ENCODE measurements around the gene C11orf68. TPM values are rescaled to one million over a fixed set of nuclear protein-coding genes. Genes with fewer than 3 reads are reported as not detected.
"Not testable (repeated sequence)": the region's sequence is repeated elsewhere in the genome, so short reads cannot be mapped to it uniquely, and the experiment has no call there.

Gene C11orf68
- total and polyA plus RNA-seq, 2 experiments from 2014 or later: 16.8 to 23.2 TPM

GRCh38 chr11:65892137-65892540, 26.7 kb downstream of the C11orf68 start:
- peaks cover 25% of the 10 kb centered on the region for H3K27me3 ChIP-seq (ENCODE audit: insufficient read depth)
- peak overlapping the region; percentile 89 for H3K4me2 ChIP-seq
- peaks cover 35% of the 10 kb centered on the region for H3K27me3 Mint-ChIP-seq (ENCODE audit: insufficient read depth, low read depth, poor library complexity)
- H4K20me1 ChIP-seq (replicated peaks; ENCODE audit: insufficient read depth): peaks cover 12% of the 10 kb centered on the region
- H3K79me2 ChIP-seq (replicated peaks; ENCODE audit: insufficient read depth); H3K9me2 ChIP-seq (ENCODE audit: insufficient read depth); H3K27ac Mint-ChIP-seq; H3K9me3 Mint-ChIP-seq; H3K27ac ChIP-seq (ENCODE audit: low read depth); H3K36me3 ChIP-seq (ENCODE audit: insufficient read depth); H2AFZ ChIP-seq; DNase-seq (ENCODE audit: low spot score); ATAC-seq: not testable (repeated sequence)
- H3K4me3 ChIP-seq: peak overlapping the region; percentile 93
- H3K36me3 Mint-ChIP-seq (ENCODE audit: low read depth): peaks cover 12% of the 10 kb centered on the region
- H3K4me1 ChIP-seq (ENCODE audit: insufficient read depth): peaks cover 29% of the 10 kb centered on the region
- peaks cover 33% of the 10 kb centered on the region for H3K4me1 Mint-ChIP-seq
- peak overlapping the region; percentile 81 for H3K4me3 Mint-ChIP-seq
- peaks cover 32% of the 10 kb centered on the region for H3F3A ChIP-seq (replicated peaks; ENCODE audit: low read depth)

DNA sequence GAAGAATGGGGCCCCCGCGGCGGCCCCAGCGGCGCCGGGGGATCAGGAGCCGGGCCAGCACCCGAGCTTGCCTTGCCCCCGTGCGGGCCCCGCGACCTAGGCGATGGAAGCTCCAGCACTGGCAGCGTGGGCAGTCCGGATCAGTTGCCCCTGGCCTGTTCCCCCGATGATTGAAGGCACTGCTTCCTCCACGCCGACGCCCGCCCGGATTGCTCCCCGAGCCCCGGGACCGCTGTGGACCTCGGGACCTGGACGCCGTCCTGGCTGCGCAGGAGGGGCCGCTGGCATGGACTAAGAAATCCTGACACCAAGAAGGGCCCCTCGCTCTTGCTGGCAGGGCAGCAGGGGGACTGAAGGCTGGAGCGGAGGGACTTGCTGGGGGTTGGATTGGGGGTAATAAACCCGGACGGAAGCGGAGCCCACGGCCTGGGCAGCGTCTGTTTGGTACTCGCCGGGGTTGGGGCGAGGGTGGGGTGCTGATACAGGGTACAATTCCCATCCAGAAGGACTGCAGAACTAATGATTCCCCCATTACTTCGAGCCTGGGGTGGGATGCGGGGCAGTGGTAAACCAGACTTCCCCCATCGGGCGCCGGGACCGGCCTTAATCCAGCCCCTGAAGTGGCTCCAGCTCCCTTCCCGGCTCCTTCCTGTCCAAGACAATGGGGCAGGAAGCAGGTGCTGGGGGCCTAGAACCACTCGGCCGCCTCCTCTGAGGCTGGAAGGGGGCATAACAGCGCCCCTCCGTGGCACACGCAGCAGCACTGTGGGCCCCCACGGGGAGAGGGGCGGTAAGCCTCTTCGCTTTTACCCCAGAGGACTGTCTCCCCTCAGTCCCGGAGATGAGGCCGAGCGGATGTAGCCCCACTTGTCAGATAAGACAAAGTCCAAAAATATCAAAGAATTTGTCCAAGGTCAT, 27.4 kb downstream of the C11orf68 start:
- no peaks in the 10 kb centered on the region for H3K9me2 ChIP-seq (ENCODE audit: insufficient read depth)
- Mint-ChIP-seq H3K27me3 (ENCODE audit: insufficient read depth, low read depth, poor library complexity) (peaks cover 39% of the 10 kb centered on the region), H3K27ac (no peak overlapping the region), H3K4me3 (peak overlapping the region; percentile 81), H3K9me3 (peaks cover 2% of the 10 kb centered on the region; the same call in 1 of the 3 replicates), H3K4me1 (peaks cover 40% of the 10 kb centered on the region), H3K36me3 (ENCODE audit: low read depth) (peaks cover 17% of the 10 kb centered on the region)
- H3K27me3 ChIP-seq (ENCODE audit: insufficient read depth): peaks cover 25% of the 10 kb centered on the region
- H2AFZ ChIP-seq: no peak overlapping the region; the same call in 1 of the 2 replicates
- H3K36me3 ChIP-seq (ENCODE audit: insufficient read depth): peaks cover 3% of the 10 kb centered on the region; the same call in 1 of the 2 replicates
- peak overlapping the region; percentile 89 for H3K4me2 ChIP-seq
- H3K4me3 ChIP-seq: peak overlapping the region; percentile 93
- H3K79me2 ChIP-seq (replicated peaks; ENCODE audit: insufficient read depth): peaks cover 10% of the 10 kb centered on the region
- peaks cover 12% of the 10 kb centered on the region for H4K20me1 ChIP-seq (replicated peaks; ENCODE audit: insufficient read depth)
- H3K4me1 ChIP-seq (ENCODE audit: insufficient read depth): peaks cover 32% of the 10 kb centered on the region
- peaks cover 34% of the 10 kb centered on the region for H3F3A ChIP-seq (replicated peaks; ENCODE audit: low read depth)
- no peak overlapping the region for H3K27ac ChIP-seq (ENCODE audit: low read depth)
- ATAC-seq (peak; percentile 15), DNase-seq (ENCODE audit: low spot score) (peak; percentile 83)
- TF ChIP-seq, protein P1, sequence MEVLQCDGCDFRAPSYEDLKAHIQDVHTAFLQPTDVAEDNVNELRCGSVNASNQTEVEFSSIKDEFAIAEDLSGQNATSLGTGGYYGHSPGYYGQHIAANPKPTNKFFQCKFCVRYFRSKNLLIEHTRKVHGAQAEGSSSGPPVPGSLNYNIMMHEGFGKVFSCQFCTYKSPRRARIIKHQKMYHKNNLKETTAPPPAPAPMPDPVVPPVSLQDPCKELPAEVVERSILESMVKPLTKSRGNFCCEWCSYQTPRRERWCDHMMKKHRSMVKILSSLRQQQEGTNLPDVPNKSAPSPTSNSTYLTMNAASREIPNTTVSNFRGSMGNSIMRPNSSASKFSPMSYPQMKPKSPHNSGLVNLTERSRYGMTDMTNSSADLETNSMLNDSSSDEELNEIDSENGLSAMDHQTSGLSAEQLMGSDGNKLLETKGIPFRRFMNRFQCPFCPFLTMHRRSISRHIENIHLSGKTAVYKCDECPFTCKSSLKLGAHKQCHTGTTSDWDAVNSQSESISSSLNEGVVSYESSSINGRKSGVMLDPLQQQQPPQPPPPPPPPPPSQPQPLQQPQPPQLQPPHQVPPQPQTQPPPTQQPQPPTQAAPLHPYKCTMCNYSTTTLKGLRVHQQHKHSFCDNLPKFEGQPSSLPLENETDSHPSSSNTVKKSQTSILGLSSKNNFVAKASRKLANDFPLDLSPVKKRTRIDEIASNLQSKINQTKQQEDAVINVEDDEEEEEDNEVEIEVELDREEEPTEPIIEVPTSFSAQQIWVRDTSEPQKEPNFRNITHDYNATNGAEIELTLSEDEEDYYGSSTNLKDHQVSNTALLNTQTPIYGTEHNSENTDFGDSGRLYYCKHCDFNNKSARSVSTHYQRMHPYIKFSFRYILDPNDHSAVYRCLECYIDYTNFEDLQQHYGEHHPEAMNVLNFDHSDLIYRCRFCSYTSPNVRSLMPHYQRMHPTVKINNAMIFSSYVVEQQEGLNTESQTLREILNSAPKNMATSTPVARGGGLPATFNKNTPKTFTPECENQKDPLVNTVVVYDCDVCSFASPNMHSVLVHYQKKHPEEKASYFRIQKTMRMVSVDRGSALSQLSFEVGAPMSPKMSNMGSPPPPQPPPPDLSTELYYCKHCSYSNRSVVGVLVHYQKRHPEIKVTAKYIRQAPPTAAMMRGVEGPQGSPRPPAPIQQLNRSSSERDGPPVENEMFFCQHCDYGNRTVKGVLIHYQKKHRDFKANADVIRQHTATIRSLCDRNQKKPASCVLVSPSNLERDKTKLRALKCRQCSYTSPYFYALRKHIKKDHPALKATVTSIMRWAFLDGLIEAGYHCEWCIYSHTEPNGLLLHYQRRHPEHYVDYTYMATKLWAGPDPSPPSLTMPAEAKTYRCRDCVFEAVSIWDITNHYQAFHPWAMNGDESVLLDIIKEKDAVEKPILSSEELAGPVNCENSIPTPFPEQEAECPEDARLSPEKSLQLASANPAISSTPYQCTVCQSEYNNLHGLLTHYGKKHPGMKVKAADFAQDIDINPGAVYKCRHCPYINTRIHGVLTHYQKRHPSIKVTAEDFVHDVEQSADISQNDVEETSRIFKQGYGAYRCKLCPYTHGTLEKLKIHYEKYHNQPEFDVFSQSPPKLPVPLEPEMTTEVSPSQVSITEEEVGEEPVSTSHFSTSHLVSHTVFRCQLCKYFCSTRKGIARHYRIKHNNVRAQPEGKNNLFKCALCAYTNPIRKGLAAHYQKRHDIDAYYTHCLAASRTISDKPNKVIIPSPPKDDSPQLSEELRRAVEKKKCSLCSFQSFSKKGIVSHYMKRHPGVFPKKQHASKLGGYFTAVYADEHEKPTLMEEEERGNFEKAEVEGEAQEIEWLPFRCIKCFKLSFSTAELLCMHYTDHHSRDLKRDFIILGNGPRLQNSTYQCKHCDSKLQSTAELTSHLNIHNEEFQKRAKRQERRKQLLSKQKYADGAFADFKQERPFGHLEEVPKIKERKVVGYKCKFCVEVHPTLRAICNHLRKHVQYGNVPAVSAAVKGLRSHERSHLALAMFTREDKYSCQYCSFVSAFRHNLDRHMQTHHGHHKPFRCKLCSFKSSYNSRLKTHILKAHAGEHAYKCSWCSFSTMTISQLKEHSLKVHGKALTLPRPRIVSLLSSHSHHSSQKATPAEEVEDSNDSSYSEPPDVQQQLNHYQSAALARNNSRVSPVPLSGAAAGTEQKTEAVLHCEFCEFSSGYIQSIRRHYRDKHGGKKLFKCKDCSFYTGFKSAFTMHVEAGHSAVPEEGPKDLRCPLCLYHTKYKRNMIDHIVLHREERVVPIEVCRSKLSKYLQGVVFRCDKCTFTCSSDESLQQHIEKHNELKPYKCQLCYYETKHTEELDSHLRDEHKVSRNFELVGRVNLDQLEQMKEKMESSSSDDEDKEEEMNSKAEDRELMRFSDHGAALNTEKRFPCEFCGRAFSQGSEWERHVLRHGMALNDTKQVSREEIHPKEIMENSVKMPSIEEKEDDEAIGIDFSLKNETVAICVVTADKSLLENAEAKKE (CRISPR knock-in tag; IDR thresholded peaks at IDR 0.05): no peak
- TF ChIP-seq STAT1 (IDR thresholded peaks at IDR 0.05; ENCODE audit: unreplicated experiment) (no peak), NANOG (IDR thresholded peaks at IDR 0.05; ENCODE audit: borderline replicate concordance) (no peak), POLR2AphosphoS5 (IDR thresholded peaks at IDR 0.05; ENCODE audit: low read depth) (peak; percentile 71)
- TF ChIP-seq, protein P2, sequence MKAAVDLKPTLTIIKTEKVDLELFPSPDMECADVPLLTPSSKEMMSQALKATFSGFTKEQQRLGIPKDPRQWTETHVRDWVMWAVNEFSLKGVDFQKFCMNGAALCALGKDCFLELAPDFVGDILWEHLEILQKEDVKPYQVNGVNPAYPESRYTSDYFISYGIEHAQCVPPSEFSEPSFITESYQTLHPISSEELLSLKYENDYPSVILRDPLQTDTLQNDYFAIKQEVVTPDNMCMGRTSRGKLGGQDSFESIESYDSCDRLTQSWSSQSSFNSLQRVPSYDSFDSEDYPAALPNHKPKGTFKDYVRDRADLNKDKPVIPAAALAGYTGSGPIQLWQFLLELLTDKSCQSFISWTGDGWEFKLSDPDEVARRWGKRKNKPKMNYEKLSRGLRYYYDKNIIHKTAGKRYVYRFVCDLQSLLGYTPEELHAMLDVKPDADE (IDR thresholded peaks at IDR 0.05): peak; percentile 64
- TF ChIP-seq, protein P3, sequence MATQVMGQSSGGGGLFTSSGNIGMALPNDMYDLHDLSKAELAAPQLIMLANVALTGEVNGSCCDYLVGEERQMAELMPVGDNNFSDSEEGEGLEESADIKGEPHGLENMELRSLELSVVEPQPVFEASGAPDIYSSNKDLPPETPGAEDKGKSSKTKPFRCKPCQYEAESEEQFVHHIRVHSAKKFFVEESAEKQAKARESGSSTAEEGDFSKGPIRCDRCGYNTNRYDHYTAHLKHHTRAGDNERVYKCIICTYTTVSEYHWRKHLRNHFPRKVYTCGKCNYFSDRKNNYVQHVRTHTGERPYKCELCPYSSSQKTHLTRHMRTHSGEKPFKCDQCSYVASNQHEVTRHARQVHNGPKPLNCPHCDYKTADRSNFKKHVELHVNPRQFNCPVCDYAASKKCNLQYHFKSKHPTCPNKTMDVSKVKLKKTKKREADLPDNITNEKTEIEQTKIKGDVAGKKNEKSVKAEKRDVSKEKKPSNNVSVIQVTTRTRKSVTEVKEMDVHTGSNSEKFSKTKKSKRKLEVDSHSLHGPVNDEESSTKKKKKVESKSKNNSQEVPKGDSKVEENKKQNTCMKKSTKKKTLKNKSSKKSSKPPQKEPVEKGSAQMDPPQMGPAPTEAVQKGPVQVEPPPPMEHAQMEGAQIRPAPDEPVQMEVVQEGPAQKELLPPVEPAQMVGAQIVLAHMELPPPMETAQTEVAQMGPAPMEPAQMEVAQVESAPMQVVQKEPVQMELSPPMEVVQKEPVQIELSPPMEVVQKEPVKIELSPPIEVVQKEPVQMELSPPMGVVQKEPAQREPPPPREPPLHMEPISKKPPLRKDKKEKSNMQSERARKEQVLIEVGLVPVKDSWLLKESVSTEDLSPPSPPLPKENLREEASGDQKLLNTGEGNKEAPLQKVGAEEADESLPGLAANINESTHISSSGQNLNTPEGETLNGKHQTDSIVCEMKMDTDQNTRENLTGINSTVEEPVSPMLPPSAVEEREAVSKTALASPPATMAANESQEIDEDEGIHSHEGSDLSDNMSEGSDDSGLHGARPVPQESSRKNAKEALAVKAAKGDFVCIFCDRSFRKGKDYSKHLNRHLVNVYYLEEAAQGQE (IDR thresholded peaks at IDR 0.05; ENCODE audit: unreplicated experiment): no peak
- TF ChIP-seq, protein P4, sequence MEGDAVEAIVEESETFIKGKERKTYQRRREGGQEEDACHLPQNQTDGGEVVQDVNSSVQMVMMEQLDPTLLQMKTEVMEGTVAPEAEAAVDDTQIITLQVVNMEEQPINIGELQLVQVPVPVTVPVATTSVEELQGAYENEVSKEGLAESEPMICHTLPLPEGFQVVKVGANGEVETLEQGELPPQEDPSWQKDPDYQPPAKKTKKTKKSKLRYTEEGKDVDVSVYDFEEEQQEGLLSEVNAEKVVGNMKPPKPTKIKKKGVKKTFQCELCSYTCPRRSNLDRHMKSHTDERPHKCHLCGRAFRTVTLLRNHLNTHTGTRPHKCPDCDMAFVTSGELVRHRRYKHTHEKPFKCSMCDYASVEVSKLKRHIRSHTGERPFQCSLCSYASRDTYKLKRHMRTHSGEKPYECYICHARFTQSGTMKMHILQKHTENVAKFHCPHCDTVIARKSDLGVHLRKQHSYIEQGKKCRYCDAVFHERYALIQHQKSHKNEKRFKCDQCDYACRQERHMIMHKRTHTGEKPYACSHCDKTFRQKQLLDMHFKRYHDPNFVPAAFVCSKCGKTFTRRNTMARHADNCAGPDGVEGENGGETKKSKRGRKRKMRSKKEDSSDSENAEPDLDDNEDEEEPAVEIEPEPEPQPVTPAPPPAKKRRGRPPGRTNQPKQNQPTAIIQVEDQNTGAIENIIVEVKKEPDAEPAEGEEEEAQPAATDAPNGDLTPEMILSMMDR (conservative IDR thresholded peaks at IDR 0.05; ENCODE audit: low read depth in 2 of 2): peak; percentile 58 to 73
